HG03457 (cell line): ENCODE results near the gene USP49.

ENCODE experiments used
- ATAC-seq: cut with Tn5 transposase; IDR thresholded peaks from one replicate; pipeline ENCODE4 v1.9.1; 2021; ENCODE audit warnings: moderate number of reproducible peaks; ENCODE audit not compliant: unreplicated experiment

Gene USP49

GRCh38 chr6:41877051-41877680, 18.0 kb downstream of the USP49 start:
- no peak for ATAC-seq

- ATAC-seq = no peak
Observed at GRCh38 chr6:41874741-41875140, 20.4 kb downstream of the USP49 start.

GRCh38 chr6:41872147-41872546, 23.0 kb downstream of the USP49 start:
- ATAC-seq = no peak

- ATAC-seq = no peak
Observed at GRCh38 chr6:41871691-41872090, 23.5 kb downstream of the USP49 start.

GRCh38 chr6:41859356-41859755, 35.8 kb downstream of the USP49 start:
- ATAC-seq = no peak

- ATAC-seq = no peak
Observed at GRCh38 chr6:41858703-41859102, 36.5 kb downstream of the USP49 start.

- no peak for ATAC-seq
Observed at GRCh38 chr6:41850861-41851260, 44.3 kb downstream of the USP49 start.

- ATAC-seq = no peak
Observed at GRCh38 chr6:41846666-41847237, 48.4 kb downstream of the USP49 start.

GRCh38 chr6:41843178-41843577, 52.0 kb downstream of the USP49 start:
- ATAC-seq = no peak

- no peak for ATAC-seq
Observed at GRCh38 chr6:41840326-41840725, 54.8 kb downstream of the USP49 start.

- no peak for ATAC-seq
Observed at GRCh38 chr6:41836660-41837052, 58.5 kb downstream of the USP49 start.

- ATAC-seq = no peak
Observed at GRCh38 chr6:41836022-41836659, 59.0 kb downstream of the USP49 start.

- ATAC-seq = no peak
Observed at GRCh38 chr6:41832263-41832662, 62.9 kb downstream of the USP49 start.

- ATAC-seq = no peak
Observed at GRCh38 chr6:41826343-41827022, 68.7 kb downstream of the USP49 start.

GRCh38 chr6:41824571-41825569, 70.3 kb downstream of the USP49 start:
- no peak for ATAC-seq

GRCh38 chr6:41823178-41823577, 72.0 kb downstream of the USP49 start:
- ATAC-seq = no peak

- no peak for ATAC-seq
Observed at GRCh38 chr6:41822021-41822420, 73.2 kb downstream of the USP49 start.

GRCh38 chr6:41821266-41821665, 73.9 kb downstream of the USP49 start:
- ATAC-seq = no peak

- ATAC-seq = no peak
Observed at GRCh38 chr6:41818271-41819054, 76.7 kb downstream of the USP49 start.

- ATAC-seq = no peak
Observed at GRCh38 chr6:41815587-41815986, 79.6 kb downstream of the USP49 start.
